Jurkat, Clone E6-1 (cell line): ENCODE results near the gene MATN1.
A peak's percentile ranks its signal among the peaks of the same experiment; 100 is the strongest.

ENCODE experiments used
- DNase-seq: peaks from one replicate; pipeline ENCODE4 v3.0.0-alpha.2; 2011; ENCODE audit warnings: low read depth, low spot score
- H3K4me3 ChIP-seq: 2 replicates; pipeline ENCODE4 v1.5.1; 2011; ENCODE audit warnings: mild to moderate bottlenecking, low read length, control low read depth, moderate library complexity

The MATN1 gene

DNA sequence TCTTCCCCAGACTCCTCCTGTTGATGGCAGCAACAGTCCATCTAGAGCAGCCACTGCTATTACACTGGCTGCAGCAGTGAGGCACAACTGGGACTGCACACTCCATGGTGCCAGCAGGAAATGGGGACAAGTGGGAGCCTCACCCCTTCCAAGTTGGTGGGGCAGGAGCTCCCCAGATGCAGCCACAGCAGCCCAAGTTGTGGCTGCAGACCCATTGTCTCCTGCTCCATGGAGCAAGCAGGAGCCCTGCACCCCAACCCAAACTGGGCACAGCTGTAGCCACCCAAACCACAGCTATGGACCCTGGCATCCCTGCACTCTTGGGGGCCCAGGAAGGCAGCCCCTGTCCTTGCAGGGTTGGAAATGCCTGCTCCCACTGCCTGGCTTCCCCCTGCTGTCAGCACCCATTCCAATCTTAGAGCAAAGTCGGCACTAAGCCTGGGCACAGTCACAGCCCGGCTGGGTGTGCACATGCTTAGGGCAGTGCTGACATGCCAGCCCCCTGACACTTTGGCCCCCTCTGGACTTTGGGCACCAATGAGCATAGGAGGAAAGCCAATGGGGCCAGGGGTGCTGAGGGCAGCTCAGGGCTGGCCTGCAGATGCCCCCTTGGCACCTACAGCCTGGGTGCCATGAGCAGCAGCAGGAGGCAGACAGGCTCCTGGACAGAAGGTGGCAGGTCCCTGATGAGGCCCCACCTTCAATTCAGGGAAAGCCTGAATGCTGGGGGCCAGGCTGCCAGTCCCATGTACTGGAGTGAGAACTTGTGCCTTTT, 44.0 kb downstream of the MATN1 start:
- no peak overlapping the region for H3K4me3 ChIP-seq
- DNase-seq: no peak

DNA sequence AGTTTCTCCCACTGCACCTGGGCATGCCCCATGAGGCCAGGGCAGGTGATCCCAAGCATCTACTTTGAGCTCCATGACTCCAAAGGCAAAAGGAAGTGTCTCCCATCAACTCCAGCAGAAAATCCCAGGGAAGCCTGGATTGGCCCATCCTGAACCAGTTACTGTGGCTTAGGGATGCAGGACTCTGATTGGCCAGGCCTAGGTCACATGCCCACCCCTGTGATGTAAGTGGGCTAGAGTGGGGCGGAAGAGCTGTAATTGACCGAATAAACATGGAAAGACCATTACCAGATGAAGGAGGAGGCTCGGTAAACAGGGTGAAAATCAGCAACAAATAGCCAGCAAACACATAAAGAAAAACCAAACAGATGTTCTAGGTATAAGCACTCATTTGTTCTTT, 45.2 kb downstream of the MATN1 start:
- no peak for DNase-seq
- H3K4me3 ChIP-seq: no peak overlapping the region

DNA sequence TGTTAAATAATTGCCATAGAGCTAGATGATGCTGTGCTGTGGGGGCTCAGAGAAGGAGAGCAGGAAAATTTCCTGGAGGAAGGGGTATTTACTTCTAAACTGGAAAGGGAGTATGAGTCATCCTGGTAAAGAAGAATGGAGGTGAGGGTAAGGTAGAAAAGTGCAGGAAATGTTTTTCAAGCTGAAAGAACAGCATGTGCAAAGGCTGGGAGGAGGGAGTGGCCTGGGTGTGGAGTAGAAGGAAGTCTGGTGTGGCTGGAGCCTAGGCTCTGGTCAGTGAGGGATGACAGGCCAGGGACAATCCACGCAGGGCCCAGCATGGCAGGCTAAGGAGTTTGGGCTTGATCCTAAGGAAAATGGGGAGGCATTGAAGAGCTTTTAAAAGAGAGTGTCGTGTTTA, 45.9 kb downstream of the MATN1 start:
- H3K4me3 ChIP-seq: no peak overlapping the region
- DNase-seq: no peak

DNA sequence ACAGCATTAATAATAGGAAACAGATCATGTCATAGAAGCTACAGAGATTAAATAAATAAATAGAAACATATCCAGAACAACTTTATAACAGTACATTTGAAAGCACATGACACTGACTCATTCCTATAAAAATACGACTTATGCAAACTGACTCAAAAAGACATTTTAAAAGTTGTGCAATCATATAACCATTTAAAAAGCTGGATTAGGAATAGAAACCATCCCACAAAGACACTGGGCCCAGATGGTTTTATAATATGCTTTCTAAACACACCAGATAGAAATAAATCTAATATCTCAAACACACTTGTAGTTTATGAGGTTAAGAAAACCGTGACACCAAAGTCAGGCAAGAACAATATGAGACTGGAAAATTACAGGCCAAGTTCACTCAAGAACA, 47.6 kb downstream of the MATN1 start:
- no peak overlapping the region for H3K4me3 ChIP-seq

DNA sequence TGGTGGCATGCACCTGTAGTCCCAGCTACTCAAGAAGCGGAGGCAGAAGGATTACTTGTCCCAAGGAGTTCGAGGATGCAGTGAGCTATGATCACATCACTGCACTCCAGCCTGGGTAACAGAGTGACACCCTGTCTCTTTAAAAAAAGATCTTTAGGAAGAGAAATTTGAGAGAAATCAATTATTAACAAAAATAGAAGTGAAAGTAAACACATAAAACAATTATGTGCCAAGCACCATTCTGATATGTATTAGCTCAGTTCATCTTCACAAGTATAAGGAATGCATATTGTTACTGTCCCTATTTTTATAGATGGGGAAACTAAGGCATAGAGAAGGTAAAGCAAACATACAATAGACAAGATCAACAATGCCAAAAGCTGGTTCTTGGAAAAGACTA, 48.1 kb downstream of the MATN1 start:
- no peak overlapping the region for H3K4me3 ChIP-seq
- no peak for DNase-seq

More for the DNA sequence above, 47.6 kb downstream of the MATN1 start:
- no peak for DNase-seq

DNA sequence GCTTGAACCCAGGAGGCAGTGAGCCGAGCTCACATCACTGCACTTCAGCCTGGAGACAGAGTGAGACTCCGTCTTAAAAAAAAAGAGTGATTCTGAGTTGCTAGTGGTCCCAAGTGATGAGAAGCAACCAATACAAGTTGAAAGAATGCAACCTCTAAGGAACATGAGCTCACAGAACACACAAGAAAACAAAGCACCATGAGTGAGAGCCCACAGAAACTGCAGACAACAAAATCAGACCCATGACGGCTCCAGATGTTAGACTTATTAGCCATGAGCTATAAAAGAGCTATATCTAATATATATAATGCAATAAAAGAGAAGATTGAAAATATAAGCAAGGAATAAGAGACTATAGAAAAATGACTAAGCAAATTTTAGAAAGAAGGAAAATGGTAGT, 50.0 kb downstream of the MATN1 start:
- no peak for DNase-seq
- H3K4me3 ChIP-seq: no peak overlapping the region

DNA sequence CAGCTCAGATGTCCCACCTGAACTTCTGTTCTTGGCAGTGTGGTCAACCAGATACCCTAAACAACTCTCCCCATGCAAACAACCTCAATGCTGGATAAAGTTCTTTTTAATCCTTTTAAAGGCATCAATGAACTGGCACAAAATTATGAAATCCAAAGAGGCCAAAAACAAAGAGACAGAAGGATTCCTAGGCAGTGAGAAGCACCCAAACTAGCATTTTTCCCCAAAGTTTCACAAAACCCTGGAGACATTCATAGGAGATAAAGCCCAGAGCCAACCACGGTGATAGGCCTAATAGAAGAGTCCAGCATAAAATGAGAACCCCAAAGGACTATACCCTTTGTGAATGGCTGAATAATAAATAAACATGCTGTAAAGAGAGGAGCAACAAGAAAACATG, 50.7 kb downstream of the MATN1 start:
- no peak overlapping the region for H3K4me3 ChIP-seq
- DNase-seq: no peak

DNA sequence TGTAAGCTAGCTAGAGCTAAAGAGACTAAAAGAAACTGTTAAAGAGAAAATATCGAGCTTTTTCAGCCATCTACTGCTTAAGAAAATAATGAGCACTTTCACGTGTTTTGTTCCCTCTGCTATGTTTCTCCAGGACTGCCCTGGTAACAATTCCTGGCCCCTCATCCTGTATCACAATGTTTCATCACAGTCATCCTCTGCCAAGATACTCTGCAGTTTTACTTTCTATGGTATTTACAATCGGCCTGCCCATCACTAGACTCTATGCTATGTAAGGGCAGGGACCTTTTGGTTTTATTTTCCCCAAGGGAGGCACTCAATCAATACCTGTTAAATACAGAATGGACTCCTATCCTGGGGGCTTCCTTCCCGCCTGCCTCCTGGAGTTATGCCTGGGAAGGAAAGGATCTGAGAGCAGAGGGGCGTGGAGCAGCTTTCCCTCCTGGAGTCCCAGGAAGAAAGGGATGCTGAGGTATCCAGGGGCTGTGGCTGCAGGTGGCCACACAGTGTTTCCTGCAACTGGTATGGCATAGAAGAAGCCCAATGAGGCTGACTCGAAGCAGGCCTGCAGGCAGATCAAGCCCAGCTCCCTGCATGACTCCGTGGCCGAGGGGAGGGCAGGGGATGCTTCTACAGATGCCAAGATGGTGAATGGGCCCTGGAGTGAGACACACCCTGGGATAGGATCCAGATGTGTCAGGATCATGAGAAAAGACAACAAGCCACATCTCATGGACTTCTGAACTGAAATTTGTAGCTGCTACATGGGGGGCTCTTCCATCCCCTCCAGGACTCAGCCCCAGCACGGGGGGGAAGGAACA, 52.9 kb downstream of the MATN1 start:
- H3K4me3 ChIP-seq: no peak overlapping the region
- DNase-seq: no peak

DNA sequence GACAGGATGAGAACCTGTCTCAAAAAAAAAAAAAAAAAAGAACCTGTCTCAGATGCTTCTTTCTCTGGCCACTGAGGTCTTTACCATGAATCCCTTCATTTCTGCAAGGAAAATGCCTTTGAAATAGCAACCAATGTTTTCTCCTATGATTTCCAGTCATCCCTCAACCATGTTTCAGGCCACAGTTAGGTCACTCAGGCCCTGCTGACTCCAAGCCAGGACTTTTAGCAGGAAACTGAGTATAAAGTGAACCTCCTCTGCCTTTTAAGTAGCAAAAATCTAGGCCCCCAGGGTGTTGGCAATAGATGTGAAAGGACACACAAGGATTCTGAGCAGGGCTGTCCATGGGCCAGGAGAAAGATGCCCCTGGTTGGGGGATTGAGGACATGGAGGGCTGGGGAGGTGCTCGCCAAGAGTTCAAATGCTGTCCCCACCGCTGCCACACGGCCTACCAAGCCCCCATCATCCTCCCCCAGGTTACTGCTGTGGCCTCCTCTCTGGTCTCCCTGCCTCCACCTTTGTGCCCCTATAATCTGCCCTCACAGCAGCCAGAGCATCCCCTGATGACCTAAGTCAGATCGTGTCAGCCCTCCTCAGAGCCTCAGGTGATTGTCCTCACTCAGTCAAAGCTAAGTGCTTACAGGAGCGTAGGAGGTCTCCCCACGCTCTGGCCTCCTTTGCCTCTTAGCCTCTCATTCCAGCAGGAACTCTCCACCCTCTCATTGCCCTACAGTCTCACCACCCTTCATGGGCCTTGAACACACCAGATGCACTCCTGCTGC, 54.6 kb downstream of the MATN1 start:
- no peak for DNase-seq
- no peak overlapping the region for H3K4me3 ChIP-seq

DNA sequence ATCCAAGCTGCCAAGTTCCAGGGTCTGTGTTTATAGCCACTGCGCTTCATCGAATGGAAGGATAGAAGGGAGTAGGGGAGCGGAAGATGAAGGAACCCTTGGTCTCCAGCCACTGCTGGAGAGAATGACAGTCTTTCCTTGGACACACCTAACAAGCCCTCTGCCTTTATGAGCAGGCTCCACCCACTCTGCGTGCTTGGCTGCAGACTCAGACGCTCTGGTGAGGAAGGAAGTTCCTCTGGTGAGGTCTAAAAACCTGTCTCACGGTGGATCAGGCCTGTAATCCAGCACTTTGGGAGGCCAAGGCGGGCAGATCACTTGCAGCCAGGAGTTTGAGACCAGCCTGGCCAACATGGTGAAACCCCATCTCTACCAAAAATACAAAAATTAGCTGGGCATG, 55.4 kb downstream of the MATN1 start:
- H3K4me3 ChIP-seq: no peak overlapping the region
- DNase-seq: peak; percentile 22

DNA sequence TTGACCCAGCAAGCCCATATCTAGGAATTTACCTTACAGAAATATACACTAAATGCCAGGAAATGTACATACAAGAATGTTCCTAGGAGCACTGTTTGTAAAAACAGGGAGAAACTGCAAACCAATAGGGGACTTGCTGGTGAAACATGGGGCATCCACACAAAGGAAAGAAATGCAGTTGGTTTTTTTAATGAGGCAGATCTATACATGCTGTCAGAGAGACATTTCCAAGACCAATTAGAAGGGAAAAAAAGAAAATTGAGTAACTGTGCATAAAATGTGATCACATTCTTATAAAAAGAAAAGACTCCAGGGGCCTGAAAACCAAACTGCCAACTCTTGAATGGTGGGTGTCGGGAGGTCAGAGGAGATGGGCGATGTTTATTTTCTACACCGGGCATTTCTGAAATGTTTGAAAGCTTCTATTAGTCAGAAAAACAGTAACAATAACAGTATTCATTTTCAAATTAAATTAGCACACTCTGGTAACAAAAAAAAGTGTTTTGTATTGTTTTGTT, 56.6 kb downstream of the MATN1 start:
- H3K4me3 ChIP-seq: no peak overlapping the region
- no peak for DNase-seq

DNA sequence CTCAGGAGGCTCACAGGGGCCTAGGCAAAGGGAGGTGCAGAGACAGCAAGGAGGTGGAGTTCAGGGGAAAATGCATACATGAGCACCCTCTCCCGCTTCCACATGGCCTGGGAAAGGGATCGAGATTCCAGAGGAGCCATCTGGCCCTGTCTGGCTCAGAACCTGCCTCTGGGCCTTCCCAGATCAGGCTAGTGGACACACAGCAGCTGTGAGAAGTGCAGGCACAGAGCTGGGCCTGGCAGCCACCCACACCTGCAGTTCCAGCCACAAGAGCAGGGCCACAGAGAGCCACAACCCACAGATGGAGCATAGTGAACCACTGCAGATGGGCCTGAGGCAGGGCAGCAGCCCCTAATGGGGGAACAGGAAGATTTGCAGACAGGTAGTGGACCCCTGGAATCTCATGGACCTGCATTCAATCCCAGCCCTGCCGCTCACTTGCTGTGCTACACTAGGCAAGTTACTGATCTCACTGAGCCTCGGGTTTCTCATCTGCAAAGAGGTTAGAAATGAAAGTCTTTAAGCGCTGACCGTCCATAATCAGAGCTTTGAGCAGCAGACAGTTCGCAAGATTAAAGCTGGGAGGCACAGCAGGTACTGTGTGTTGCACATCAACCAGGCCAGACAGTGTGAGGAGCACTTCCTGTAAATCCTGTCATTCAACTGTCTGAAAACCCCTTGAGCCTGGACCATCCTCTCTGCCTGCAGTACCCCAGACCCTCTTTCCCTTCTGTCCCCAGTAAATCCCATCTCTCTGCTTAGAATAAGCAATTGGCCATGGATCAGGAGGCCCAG, 58.0 kb downstream of the MATN1 start:
- DNase-seq: no peak
- no peak overlapping the region for H3K4me3 ChIP-seq

DNA sequence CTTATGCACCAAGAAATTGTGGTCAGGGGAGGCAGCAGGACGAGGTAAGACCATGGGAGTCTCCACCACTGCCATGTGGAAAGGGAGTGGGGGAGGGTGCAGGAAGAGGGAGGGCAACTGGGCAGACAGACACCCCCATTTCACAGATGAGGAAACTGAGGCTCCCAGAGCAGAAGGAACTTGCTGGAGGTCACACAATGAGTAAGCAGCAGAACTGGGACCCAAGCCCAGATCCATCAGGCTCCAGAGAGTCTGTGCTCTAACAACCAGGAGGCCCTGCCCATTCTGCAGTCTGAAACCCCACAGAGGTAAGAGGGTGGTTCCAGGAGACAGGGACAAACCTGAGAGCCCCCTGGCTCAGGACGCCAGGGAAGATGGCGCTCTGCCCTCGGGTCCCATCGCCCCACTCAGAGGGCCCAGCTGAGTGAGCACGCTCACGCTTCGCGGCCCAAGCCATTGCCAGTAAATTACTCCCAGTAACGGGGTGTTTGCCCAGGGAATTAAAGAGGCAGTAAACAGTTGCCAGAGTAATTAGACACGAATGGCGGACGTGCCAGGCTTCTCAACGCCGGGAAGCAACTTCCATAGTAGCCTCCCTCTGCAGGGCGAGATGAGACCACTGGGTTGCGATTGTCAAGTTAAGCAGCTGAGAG, 59.2 kb downstream of the MATN1 start:
- no peak for DNase-seq

DNA sequence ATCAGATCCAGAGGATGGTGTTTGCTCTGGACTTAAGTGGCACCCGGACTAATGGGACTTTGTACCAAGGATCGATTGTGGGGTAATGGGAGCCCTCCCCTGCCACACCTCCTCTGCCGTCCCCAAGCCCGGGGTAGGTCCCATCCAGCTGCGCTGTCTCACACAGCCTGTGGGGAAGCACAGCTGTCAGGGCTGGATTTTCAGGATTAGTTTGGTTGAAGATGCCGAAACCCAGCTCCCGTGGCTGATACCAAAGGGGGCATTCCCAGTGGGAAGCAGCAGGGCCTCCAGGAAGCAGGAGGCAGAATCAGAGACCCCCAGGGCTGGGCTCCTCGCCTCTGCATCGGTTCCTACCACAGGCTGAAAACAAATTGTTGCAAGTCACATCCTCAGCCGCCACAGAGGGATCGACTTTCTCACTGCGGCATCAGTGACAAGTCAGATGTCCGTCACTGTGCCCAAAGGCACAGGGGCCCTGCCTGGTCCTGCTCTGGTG, 59.7 kb downstream of the MATN1 start:
- DNase-seq: no peak
- H3K4me3 ChIP-seq: no peak overlapping the region

More for the DNA sequence above, 59.2 kb downstream of the MATN1 start:
- H3K4me3 ChIP-seq: no peak overlapping the region

DNA sequence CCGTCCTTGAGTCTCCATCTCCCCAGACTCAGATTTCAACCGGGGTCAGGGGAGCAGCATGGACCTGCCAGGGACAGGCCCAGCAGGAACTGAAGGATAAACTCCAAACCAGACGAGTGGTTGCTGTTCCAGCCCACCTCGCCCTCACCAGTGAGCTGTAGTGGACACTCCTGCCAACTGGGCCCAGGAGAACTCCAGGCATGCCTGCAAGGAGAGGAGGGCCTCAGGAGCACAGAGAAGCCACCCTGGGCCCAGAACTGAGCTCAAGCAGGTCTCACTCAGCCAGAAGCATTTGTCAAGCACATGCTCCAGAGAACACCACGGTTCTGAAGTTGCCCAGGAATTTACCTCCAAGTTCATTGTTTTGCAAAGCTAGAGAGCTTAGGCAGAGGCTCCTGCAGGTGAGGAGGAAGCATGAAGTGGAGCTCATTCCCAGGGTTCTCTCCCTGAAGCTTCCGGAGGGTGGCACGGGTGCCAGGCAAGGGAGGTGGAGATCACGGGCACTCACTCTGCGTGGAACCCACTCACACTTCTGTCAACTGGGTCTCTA, 61.0 kb downstream of the MATN1 start:
- H3K4me3 ChIP-seq: no peak overlapping the region
- no peak for DNase-seq

DNA sequence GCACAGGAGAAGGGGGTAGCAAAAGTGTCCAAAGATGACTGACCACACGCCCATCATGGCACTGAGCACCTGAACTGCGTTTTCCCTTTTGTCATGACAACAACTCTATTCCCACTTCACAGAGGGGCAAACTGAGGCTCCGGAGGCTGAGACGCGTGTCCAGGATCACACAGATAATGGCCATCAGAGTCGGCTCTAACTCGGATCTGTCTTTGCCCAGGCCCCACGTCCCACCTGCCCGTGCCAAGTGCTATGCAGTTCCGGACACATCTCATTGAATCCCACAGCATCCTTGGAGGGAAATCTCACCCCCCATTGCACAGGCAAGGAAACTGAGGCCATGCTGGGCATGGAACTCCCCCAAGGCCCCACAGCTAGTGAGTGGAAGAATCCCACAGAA, 62.1 kb downstream of the MATN1 start:
- H3K4me3 ChIP-seq: no peak overlapping the region
- no peak for DNase-seq
